H1 (cell line): ENCODE measurements around the gene DMAC1. TPM values are rescaled to one million over a fixed set of nuclear protein-coding genes. Genes with fewer than 3 reads are reported as not detected.

Source experiments
- CTCF ChIA-PET: fragments of 300-600 bp; sonication (Branson Sonifier 250); formaldehyde crosslinking; loops from one replicate; lab custom pipeline; 2021; ENCODE audit not compliant: partially characterized antibody; lab: Charles Lee
- POLR2A ChIA-PET: fragments of 300-600 bp; sonication (Branson Sonifier 250); formaldehyde crosslinking; loops from one replicate; lab custom pipeline; 2021; ENCODE audit warnings: inconsistent platforms; ENCODE audit not compliant: partially characterized antibody; lab: Charles Lee
- DNase-seq, 2 experiments: peaks; one replicate each; pipeline versions ENCODE4 v3.0.0 to v3.0.0-alpha.2; 2010 to 2022; ENCODE audit warnings: low spot score in 2 of 2, low read depth in 1 of 2, mixed read lengths in 1 of 2
- FAIRE-seq: peaks from 2 replicates; lab custom pipeline; 2011; peaks lifted over from hg19 to GRCh38; lab: Jason Lieb, UNC
- H2AFZ ChIP-seq: 2 replicates; pipeline ENCODE4 v1.8.1; 2012; ENCODE audit warnings: low read length, inconsistent platforms
- H2AK5ac ChIP-seq: 2 replicates; pipeline ENCODE4 v1.6.1; 2013; ENCODE audit warnings: low read depth, low read length
- H2BK120ac ChIP-seq: replicated peaks from 2 replicates; pipeline ENCODE3; 2013; ENCODE audit warnings: low read depth, low read length, inconsistent platforms
- H2BK12ac ChIP-seq: 2 replicates; pipeline ENCODE4 v1.6.1; 2013; ENCODE audit warnings: low read depth, low read length
- H2BK15ac ChIP-seq: 2 replicates; pipeline ENCODE4 v1.6.1; 2013; ENCODE audit warnings: low read length
- H2BK20ac ChIP-seq: 2 replicates; pipeline ENCODE4 v1.6.1; 2013; ENCODE audit warnings: low read length
- H2BK5ac ChIP-seq: 2 replicates; pipeline ENCODE4 v1.6.1; 2013; ENCODE audit warnings: low read depth, low read length
- H3K14ac ChIP-seq: 2 replicates; pipeline ENCODE4 v1.6.1; 2013; ENCODE audit warnings: inconsistent platforms; ENCODE audit not compliant: insufficient read length
- H3K18ac ChIP-seq: 2 replicates; pipeline ENCODE4 v1.6.1; 2013; ENCODE audit warnings: low read length; ENCODE audit errors: extremely low read depth
- H3K23ac ChIP-seq: 2 replicates; pipeline ENCODE4 v1.6.1; 2013; ENCODE audit warnings: inconsistent platforms; ENCODE audit not compliant: insufficient read length
- H3K23me2 ChIP-seq: 2 replicates; pipeline ENCODE4 v1.6.1; 2013; ENCODE audit warnings: low read depth, low read length
- H3K27ac ChIP-seq: 2 replicates; pipeline ENCODE4 v1.6.1; 2011; ENCODE audit warnings: low read depth, low read length, inconsistent platforms
- H3K27me3 ChIP-seq, 4 experiments: replicated peaks in 1 of 4; 1 replicate in 1 of 4; 2 replicates in 3 of 4; pipeline versions ENCODE4 v1.6.1 to v1.8.1; 2011 to 2013; ENCODE audit warnings: low read length in 3 of 4, mild to moderate bottlenecking in 3 of 4, inconsistent platforms in 2 of 4, mixed read lengths in 2 of 4, moderate library complexity in 1 of 4; ENCODE audit not compliant: control insufficient read depth in 3 of 4, insufficient read depth in 3 of 4; ENCODE audit errors: extremely low read depth in 1 of 4
- H3K36me3 ChIP-seq, 4 experiments: 2 replicates each; pipeline versions ENCODE4 v1.6.1 to v1.8.1; 2011 to 2013; ENCODE audit warnings: mild to moderate bottlenecking in 4 of 4, low read length in 3 of 4, moderate library complexity in 2 of 4, control low read depth in 1 of 4, inconsistent platforms in 1 of 4; ENCODE audit not compliant: insufficient read depth in 4 of 4, control insufficient read depth in 2 of 4
- H3K4ac ChIP-seq: replicated peaks from 2 replicates; pipeline ENCODE3; 2013; ENCODE audit warnings: low read length, low read depth, mixed read lengths, inconsistent platforms; ENCODE audit not compliant: insufficient read length
- H3K4me1 ChIP-seq, 4 experiments: replicated peaks in 1 of 4; 1 replicate in 1 of 4; 2 replicates in 3 of 4; pipeline versions ENCODE4 v1.6.1 to v1.8.1; 2011 to 2013; ENCODE audit warnings: low read length in 3 of 4, inconsistent platforms in 2 of 4, mixed read lengths in 1 of 4; ENCODE audit not compliant: insufficient read depth in 4 of 4, control insufficient read depth in 3 of 4
- H3K4me2 ChIP-seq, 2 experiments: 2 replicates each; pipeline versions ENCODE4 v1.6.1 to v1.8.1; 2011 to 2013; ENCODE audit warnings: low read depth in 2 of 2, low read length in 2 of 2, control low read depth in 1 of 2, inconsistent platforms in 1 of 2, mild to moderate bottlenecking in 1 of 2; ENCODE audit not compliant: insufficient read depth in 1 of 2
- H3K4me3 ChIP-seq, 4 experiments: fragments of 200-600, 300-600 bp in 1 of 4; sonication (generic), shearing (Covaris generic), sonication (Bioruptor Twin) in 1 of 4; 2 replicates each; pipeline versions ENCODE4 v1.5.1 to v1.8.1; 2011 to 2016; ENCODE audit warnings: low read length in 4 of 4, low read depth in 3 of 4, control low read depth in 2 of 4, inconsistent platforms in 2 of 4, mild to moderate bottlenecking in 2 of 4, mixed read lengths in 1 of 4, moderate library complexity in 1 of 4; ENCODE audit not compliant: insufficient read depth in 2 of 4; ENCODE audit errors: extremely low read depth in 1 of 4
- H3K56ac ChIP-seq: replicated peaks from 2 replicates; pipeline ENCODE3; 2013; ENCODE audit warnings: low read depth, mild to moderate bottlenecking, mixed read lengths, low read length, inconsistent platforms; ENCODE audit not compliant: insufficient read length
- H3K79me1 ChIP-seq: 2 replicates; pipeline ENCODE4 v1.6.1; 2013; ENCODE audit warnings: low read depth, low read length, control low read depth
- H3K79me2 ChIP-seq, 2 experiments: 2 replicates each; pipeline versions ENCODE4 v1.6.1 to v1.8.1; 2012 to 2013; ENCODE audit warnings: low read length in 2 of 2, mild to moderate bottlenecking in 2 of 2, inconsistent platforms in 1 of 2; ENCODE audit not compliant: insufficient read depth in 2 of 2, control insufficient read depth in 1 of 2
- H3K9ac ChIP-seq, 4 experiments: replicated peaks in 1 of 4; 1 replicate in 1 of 4; 2 replicates in 3 of 4; pipeline versions ENCODE4 v1.6.1 to v1.8.1; 2011 to 2013; ENCODE audit warnings: low read depth in 3 of 4, low read length in 3 of 4, control low read depth in 2 of 4, mild to moderate bottlenecking in 2 of 4, moderate library complexity in 2 of 4, inconsistent platforms in 1 of 4; ENCODE audit errors: extremely low read depth in 1 of 4
- H3K9me3 ChIP-seq, 2 experiments: 2 replicates each; pipeline versions ENCODE4 v1.6.1 to v1.8.1; 2012 to 2013; ENCODE audit warnings: mild to moderate bottlenecking in 2 of 2, moderate library complexity in 2 of 2, control low read depth in 1 of 2, inconsistent platforms in 1 of 2, low read depth in 1 of 2, low read length in 1 of 2, mixed read lengths in 1 of 2; ENCODE audit not compliant: insufficient read depth in 2 of 2
- H4K20me1 ChIP-seq, 2 experiments: replicated peaks in 1 of 2; 2 replicates each; pipeline versions ENCODE3 to v1.8.1; 2011 to 2013; ENCODE audit warnings: inconsistent platforms in 2 of 2, low read length in 2 of 2, mild to moderate bottlenecking in 1 of 2; ENCODE audit not compliant: insufficient read depth in 2 of 2, control insufficient read depth in 1 of 2
- H4K5ac ChIP-seq: 2 replicates; pipeline ENCODE4 v1.6.1; 2013; ENCODE audit warnings: low read length, low read depth, mixed read lengths, inconsistent platforms; ENCODE audit not compliant: insufficient read length
- H4K8ac ChIP-seq: 2 replicates; pipeline ENCODE4 v1.8.0; 2013; ENCODE audit warnings: mild to moderate bottlenecking, moderate library complexity, low read length, inconsistent platforms; ENCODE audit not compliant: insufficient read depth; ENCODE audit errors: extremely low read depth
- H4K91ac ChIP-seq: replicated peaks from 2 replicates; pipeline ENCODE3; 2013; ENCODE audit warnings: low read length, mixed read lengths, inconsistent platforms; ENCODE audit not compliant: insufficient read length
- CEBPB ChIP-seq: IDR thresholded peaks from 2 replicates; pipeline ENCODE4 v1.6.1; 2012; ENCODE audit warnings: low read depth, low read length
- WGBS, 2 experiments: shearing (Covaris generic) in 1 of 2; methylation state at CpG; one replicate each; pipeline versions ENCODE4 v1.1.6 to v1.1.7; 2013 to 2015; ENCODE audit warnings: low lambda C conversion rate in 2 of 2, mixed read lengths in 2 of 2, inconsistent platforms in 1 of 2, low coverage in 1 of 2, missing lambda C conversion rate in 1 of 2; ENCODE audit not compliant: insufficient replicate concordance in 2 of 2, insufficient coverage in 1 of 2, insufficient read length in 1 of 2; ENCODE audit errors: extremely low coverage in 1 of 2, missing lambda C conversion rate in 1 of 2; 5-methylcytosine and 5-hydroxymethylcytosine counted together
- polyA plus RNA-seq, 7 experiments: library from polyadenylated mRNA; depleted of rRNA in 3 of 7; stranded (reverse) in 5 of 7; unstranded in 2 of 7; fragments of >200 nt in 5 of 7; fragments of 200-250 nt in 2 of 7; gene quantifications; 1 replicate in 5 of 7; 2 replicates in 1 of 7; 4 replicates in 1 of 7; pipeline versions ENCODE4 v1.2.1 to v1.2.3, GENCODE V29; 2011 to 2013; ENCODE audit warnings: missing spikeins in 2 of 7, mixed read lengths in 2 of 7
- total RNA-seq: library from RNA; stranded (reverse); fragmentation: NEBNext Ultra II Directional; extraction: Animal tissue kit (Norgen Biotek cat#: 25700); gene quantifications from 2 replicates; pipeline ENCODE4 v1.2.1, GENCODE V29; 2021
- TF ChIP-seq, protein P1 (sequence below): IDR thresholded peaks from 2 replicates; pipeline ENCODE4 v1.6.1; 2012; ENCODE audit warnings: inconsistent platforms

The DMAC1 gene
- total and polyA plus RNA-seq, 2 of the 8 experiments (the other 6 are each of a cell fraction or from before 2014, with no cell fraction given), result 30.4 to 89.4 TPM

DNA sequence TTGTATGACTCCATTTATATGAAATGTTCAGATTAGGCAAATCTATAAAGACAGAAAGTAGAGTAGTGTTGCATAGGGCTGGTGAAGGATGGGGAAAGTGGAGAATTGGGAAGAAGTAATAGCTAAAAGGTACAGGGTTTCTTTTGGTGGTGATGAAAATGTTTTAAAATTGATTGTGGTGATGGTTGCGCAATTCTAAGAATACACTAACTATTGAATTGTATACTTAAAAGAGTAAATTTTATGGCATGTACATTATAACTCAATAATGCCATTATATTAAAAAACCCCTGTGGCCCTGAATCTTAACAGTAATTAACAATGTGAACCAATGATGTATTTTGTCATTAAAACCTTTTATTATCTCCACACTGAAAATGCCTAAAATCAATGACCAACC is 20.4 kb upstream of the DMAC1 start:
- Histone ChIP-seq H3K14ac (no peak overlapping the region), H2BK5ac (no peak overlapping the region), H4K91ac (no peak overlapping the region), H2BK20ac (no peak overlapping the region), H2BK12ac (no peak overlapping the region), H2AFZ (no peak overlapping the region), H3K4me2 (no peak overlapping the region), H3K27me3 (no peaks in the 10 kb centered on the region), H3K4me1 (peaks cover 0 to 2% (median 0%) of the 10 kb centered on the region in 4 experiments; a peak in 2 of 7 replicates), H3K79me2 (no peaks in the 10 kb centered on the region), H3K4me3 (no peak overlapping the region), H3K23ac (no peak overlapping the region), H3K4ac (no peak overlapping the region), H3K79me1 (no peaks in the 10 kb centered on the region), H3K23me2 (no peaks in the 10 kb centered on the region), H3K9me3 (no peaks in the 10 kb centered on the region), H3K36me3 (no peaks in the 10 kb centered on the region), H3K9ac (no peak overlapping the region), H2BK120ac (no peak overlapping the region), H3K56ac (no peak overlapping the region), H3K27ac (no peak overlapping the region), H4K20me1 (no peaks in the 10 kb centered on the region), H2AK5ac (no peak overlapping the region), H4K8ac (no peak overlapping the region), H4K5ac (no peak overlapping the region), H3K18ac (no peak overlapping the region), H2BK15ac (no peak overlapping the region)
- TF ChIP-seq, protein P1, sequence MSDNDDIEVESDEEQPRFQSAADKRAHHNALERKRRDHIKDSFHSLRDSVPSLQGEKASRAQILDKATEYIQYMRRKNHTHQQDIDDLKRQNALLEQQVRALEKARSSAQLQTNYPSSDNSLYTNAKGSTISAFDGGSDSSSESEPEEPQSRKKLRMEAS, result no peak
- peak; percentile 63; the same call in 1 of the 2 replicates for TF ChIP-seq CEBPB
- CTCF ChIA-PET, result interaction anchor here (0.6 kb wide), 1 partner anchor 164 kb away, joined by 3 read pairs; no protein-coding TSS in a partner anchor
- 56% methylated on average over 1 of the region's 1 CpG; no CpG with 5 or more reads in 1 of the 2 experiments for WGBS, 2 experiments
- POLR2A ChIA-PET, result no interaction called here
- FAIRE-seq (no peak), DNase-seq (no peak)
